A673 (cell line): ENCODE data around the gene BICD1. TPM values are rescaled to one million over a fixed set of nuclear protein-coding genes. Genes with fewer than 3 reads are reported as not detected.

Experiments used
- BruUV-seq: library from RNA; stranded (reverse); fragments of 400-500 nt; replicated peaks from 2 replicates; lab custom pipeline; 2021; lab: Mats Ljungman, UMichigan
- CTCF ChIA-PET: fragments of 300-600 bp; sonication (Branson Sonifier 250); formaldehyde crosslinking; loops from one replicate; lab custom pipeline; 2022; ENCODE audit warnings: antibody characterized with exemption; lab: Charles Lee
- POLR2A ChIA-PET: fragments of 300-600 bp; sonication (Branson Sonifier 250); formaldehyde crosslinking; loops from one replicate; lab custom pipeline; 2022; ENCODE audit warnings: antibody characterized with exemption; ENCODE audit not compliant: low non-redundant PET; lab: Charles Lee
- DNase-seq: peaks from one replicate; pipeline ENCODE4 v3.0.0-alpha.2; 2015; ENCODE audit warnings: low spot score
- H3K27ac ChIP-seq: fragments of 200-600 bp; sonication (generic); 2 replicates; pipeline ENCODE4 v1.5.1; 2016; ENCODE audit warnings: mixed run types, low read depth, mild to moderate bottlenecking, mixed read lengths, antibody characterized with exemption, low read length; ENCODE audit not compliant: poor library complexity, severe bottlenecking
- H3K27me3 ChIP-seq: fragments of 200-600 bp; sonication (generic); replicated peaks from 2 replicates; pipeline ENCODE4 v1.6.1; 2017; ENCODE audit warnings: mixed run types, low read depth, mild to moderate bottlenecking, mixed read lengths, antibody characterized with exemption, low read length; ENCODE audit not compliant: insufficient read depth, poor library complexity
- H3K36me3 ChIP-seq: fragments of 200-600 bp; sonication (generic); 2 replicates; pipeline ENCODE4 v1.6.1; 2016; ENCODE audit warnings: mixed run types, mild to moderate bottlenecking, mixed read lengths, antibody characterized with exemption, low read length; ENCODE audit not compliant: insufficient read depth, poor library complexity, severe bottlenecking
- H3K4me1 ChIP-seq: fragments of 200-600 bp; sonication (generic); 2 replicates; pipeline ENCODE4 v1.6.1; 2017; ENCODE audit warnings: mixed run types, mild to moderate bottlenecking, mixed read lengths, antibody characterized with exemption, low read length; ENCODE audit not compliant: insufficient read depth, poor library complexity, severe bottlenecking
- H3K4me3 ChIP-seq: fragments of 200-600 bp; sonication (generic); 2 replicates; pipeline ENCODE4 v1.5.1; 2016; ENCODE audit warnings: low read depth, mixed run types, mild to moderate bottlenecking, mixed read lengths, low read length; ENCODE audit not compliant: poor library complexity, severe bottlenecking
- H3K9me3 ChIP-seq: fragments of 200-600 bp; sonication (generic); 2 replicates; pipeline ENCODE4 v1.6.1; 2016; ENCODE audit warnings: mixed run types, low read depth, mild to moderate bottlenecking, mixed read lengths, antibody characterized with exemption, low read length; ENCODE audit not compliant: poor library complexity, severe bottlenecking
- EZH2 ChIP-seq: fragments of 200-600 bp; sonication (generic); IDR thresholded peaks from 2 replicates; pipeline ENCODE4 v1.6.1; 2017; ENCODE audit warnings: borderline replicate concordance, low read depth, mild to moderate bottlenecking, mixed read lengths, antibody characterized with exemption, low read length; ENCODE audit not compliant: poor library complexity, severe bottlenecking
- intact Hi-C: fragments of 100-400 bp; cut with micrococcal nuclease; formaldehyde crosslinking; loops from one replicate; pipeline ENCODE4 v1.10.0; 2022; ENCODE audit not compliant: unreplicated experiment
- total RNA-seq: library from RNA; stranded (reverse); gene quantifications from 2 replicates; pipeline ENCODE4 v1.2.3, GENCODE V29; 2021
- TF ChIP-seq, protein P1 (sequence below): fragments of 300-800, 200-600 bp; sonication (generic); conservative IDR thresholded peaks from 2 replicates; pipeline ENCODE4 v1.5.1; 2017; ENCODE audit warnings: low read depth, mild to moderate bottlenecking, antibody characterized with exemption, low read length, moderate library complexity, mixed read lengths

The BICD1 gene
- total RNA-seq, 1 experiment from 2014 or later, result 50.2 TPM

DNA sequence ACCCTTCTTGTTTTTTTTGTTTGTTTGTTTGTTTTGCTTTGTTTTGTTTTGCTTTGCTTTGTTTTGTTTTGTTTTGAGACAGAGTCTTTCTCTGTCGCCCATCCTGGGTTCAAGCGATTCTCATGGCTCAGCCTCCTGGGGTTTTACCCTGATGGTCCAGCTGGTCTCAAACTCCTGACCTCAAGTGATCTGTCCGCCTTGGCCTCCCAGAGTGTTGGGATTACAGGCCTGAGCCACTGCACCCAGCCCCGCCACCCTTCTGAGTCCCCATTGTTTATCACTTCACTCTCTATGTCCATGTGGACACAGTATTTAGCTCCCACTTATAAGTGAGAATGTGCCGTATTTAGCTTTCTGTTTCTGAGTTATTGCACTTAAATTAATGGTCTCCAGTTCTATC is 36.9 kb upstream of the BICD1 start:
- DNase-seq, result no peak
- Histone ChIP-seq H3K4me3 (no peak overlapping the region), H3K4me1 (peaks cover 19% of the 10 kb centered on the region), H3K9me3 (no peaks in the 10 kb centered on the region), H3K27me3 (no peaks in the 10 kb centered on the region), H3K27ac (peak overlapping the region; percentile 37), H3K36me3 (no peaks in the 10 kb centered on the region)
- CTCF ChIA-PET, result no interaction called here
- TF ChIP-seq, protein P1, sequence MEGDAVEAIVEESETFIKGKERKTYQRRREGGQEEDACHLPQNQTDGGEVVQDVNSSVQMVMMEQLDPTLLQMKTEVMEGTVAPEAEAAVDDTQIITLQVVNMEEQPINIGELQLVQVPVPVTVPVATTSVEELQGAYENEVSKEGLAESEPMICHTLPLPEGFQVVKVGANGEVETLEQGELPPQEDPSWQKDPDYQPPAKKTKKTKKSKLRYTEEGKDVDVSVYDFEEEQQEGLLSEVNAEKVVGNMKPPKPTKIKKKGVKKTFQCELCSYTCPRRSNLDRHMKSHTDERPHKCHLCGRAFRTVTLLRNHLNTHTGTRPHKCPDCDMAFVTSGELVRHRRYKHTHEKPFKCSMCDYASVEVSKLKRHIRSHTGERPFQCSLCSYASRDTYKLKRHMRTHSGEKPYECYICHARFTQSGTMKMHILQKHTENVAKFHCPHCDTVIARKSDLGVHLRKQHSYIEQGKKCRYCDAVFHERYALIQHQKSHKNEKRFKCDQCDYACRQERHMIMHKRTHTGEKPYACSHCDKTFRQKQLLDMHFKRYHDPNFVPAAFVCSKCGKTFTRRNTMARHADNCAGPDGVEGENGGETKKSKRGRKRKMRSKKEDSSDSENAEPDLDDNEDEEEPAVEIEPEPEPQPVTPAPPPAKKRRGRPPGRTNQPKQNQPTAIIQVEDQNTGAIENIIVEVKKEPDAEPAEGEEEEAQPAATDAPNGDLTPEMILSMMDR, result no peak
- TF ChIP-seq EZH2, result no peak
- intact Hi-C loops, result loop anchor here (10.0 kb wide), 1 partner anchor 605 kb away; the partner anchor contains the start of gene DNM1L
- no TSS peak for BruUV-seq
- POLR2A ChIA-PET, result no interaction called here

DNA sequence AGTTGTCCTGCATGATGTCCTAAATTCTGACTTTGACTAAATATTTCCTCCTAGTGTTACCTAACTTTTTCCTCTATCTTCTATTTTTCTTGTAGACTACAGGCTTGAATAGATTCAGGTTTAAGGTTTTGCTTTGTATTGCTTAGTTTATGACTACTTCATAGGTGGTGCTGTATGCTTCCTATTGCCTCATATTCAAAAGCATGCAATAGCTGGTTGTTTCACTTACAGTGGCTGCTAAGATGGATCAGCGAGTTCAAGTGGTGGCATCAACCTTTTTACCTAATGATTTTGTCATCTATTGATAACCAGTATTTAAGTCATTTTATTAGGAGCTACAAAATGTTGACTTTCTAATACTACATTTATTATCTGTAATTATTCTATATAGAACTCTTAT is 36.3 kb upstream of the BICD1 start:
- Histone ChIP-seq H3K9me3 (no peaks in the 10 kb centered on the region), H3K36me3 (no peaks in the 10 kb centered on the region), H3K4me3 (no peak overlapping the region), H3K27ac (no peak overlapping the region), H3K4me1 (peaks cover 19% of the 10 kb centered on the region), H3K27me3 (no peaks in the 10 kb centered on the region)
- TF ChIP-seq EZH2, result no peak
- TF ChIP-seq, protein P1, result no peak
- intact Hi-C loops, result no loop called here
- CTCF ChIA-PET, result no interaction called here
- DNase-seq, result no peak
- POLR2A ChIA-PET, result no interaction called here
- no TSS peak for BruUV-seq

DNA sequence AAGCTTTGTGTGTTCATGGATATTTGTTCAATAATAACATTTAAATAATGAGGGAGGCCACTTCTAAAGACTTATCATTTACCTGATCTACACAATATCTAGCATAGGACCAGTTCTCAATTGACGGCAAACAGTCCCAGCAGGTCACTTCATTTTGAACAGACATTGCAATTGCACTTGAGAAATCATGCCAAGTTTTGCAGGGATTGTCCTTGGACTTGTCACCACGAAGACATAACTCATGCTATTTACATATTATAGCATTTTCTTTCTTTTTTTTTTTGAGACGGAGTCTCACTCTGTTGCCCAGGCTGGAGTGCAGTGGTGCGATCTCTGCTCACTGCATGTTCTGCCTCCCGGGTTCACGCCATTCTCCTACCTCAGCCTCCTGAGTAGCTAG is 34.5 kb upstream of the BICD1 start:
- no peak overlapping the region for H3K27ac ChIP-seq
- intact Hi-C loops, result no loop called here
- no peaks in the 10 kb centered on the region for H3K9me3 ChIP-seq
- H3K4me3 ChIP-seq, result no peak overlapping the region
- H3K36me3 ChIP-seq, result no peaks in the 10 kb centered on the region
- DNase-seq, result no peak
- ChIA-PET POLR2A (interaction anchor here (0.7 kb wide), 1 partner anchor 219 kb away, joined by 6 read pairs; no protein-coding TSS in a partner anchor), CTCF (no interaction called here)
- H3K27me3 ChIP-seq, result no peaks in the 10 kb centered on the region
- no peak for TF ChIP-seq EZH2
- TF ChIP-seq, protein P1, result no peak
- BruUV-seq, result no TSS peak
- H3K4me1 ChIP-seq, result peaks cover 19% of the 10 kb centered on the region
